Left ventricle myocardium inferior (tissue), 1 donor: ENCODE results near the gene GIGYF1. TPM values are rescaled to one million over a fixed set of nuclear protein-coding genes. Genes with fewer than 3 reads are reported as not detected.

Experiments
- DNase-seq: peaks from one replicate; pipeline ENCODE4 v3.0.0-alpha.2; 2020
- H3K27ac ChIP-seq: fragments of 200-600 bp; replicated peaks from 2 replicates; pipeline ENCODE4 v1.8.0; 2021
- H3K27me3 ChIP-seq: fragments of 200-600 bp; 2 replicates; pipeline ENCODE4 v1.8.0; 2021; ENCODE audit warnings: low read depth
- H3K36me3 ChIP-seq: fragments of 200-600 bp; 2 replicates; pipeline ENCODE4 v1.8.0; 2021
- H3K4me1 ChIP-seq: fragments of 200-600 bp; 2 replicates; pipeline ENCODE4 v1.8.0; 2021
- H3K4me3 ChIP-seq: fragments of 200-600 bp; 2 replicates; pipeline ENCODE4 v1.8.0; 2021; ENCODE audit warnings: mild to moderate bottlenecking, moderate library complexity
- H3K9me3 ChIP-seq: fragments of 200-600 bp; replicated peaks from 2 replicates; pipeline ENCODE4 v1.8.0; 2021
- intact Hi-C: fragments of 100-400 bp; cut with micrococcal nuclease; formaldehyde crosslinking; loops from one replicate; pipeline ENCODE4 v1.11.0; 2022
- total RNA-seq: library from RNA; stranded (reverse); fragmentation: NEBNext Ultra II Directional; extraction: Animal tissue kit (Norgen Biotek cat#: 25700); gene quantifications from one replicate; pipeline ENCODE4 v1.2.1, GENCODE V29; 2021
- TF ChIP-seq, protein P1 (sequence below): fragments of 200-600 bp; IDR thresholded peaks from 2 replicates; pipeline ENCODE4 v1.8.0; 2021; ENCODE audit warnings: antibody characterized with exemption, mild to moderate bottlenecking, borderline replicate concordance
- donor health status: DM: no; HTN: yes; CAD: no; lungs with severe emphysema.

The GIGYF1 gene
- total RNA-seq, 1 donor from 2014 or later, result 24.5 TPM

DNA sequence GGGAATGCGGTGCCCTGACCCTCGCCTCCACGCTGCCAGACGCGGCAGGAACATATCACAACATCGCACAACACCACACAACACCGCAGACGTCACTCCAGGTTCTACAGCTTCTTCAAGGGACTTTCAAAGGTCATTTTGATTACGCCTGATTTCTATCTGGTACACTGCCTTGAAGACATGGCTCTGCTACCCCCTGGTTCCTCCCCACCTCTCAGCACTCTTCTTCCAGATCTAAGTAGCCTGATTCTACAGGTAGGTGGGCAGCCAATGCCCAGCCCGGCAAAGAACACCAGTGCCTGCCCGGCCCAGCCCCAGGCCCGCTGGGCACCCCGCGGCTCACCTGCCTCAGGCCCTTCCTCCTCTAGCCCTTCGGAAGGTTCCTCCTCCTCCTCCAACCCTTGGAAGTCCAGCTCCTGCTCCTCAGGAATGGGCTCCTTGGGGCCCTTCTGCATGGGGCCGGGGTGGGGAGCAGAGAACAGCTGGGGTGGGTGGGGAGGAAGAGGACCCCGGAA is 8.4 kb downstream of the GIGYF1 start:
- TF ChIP-seq, protein P1, sequence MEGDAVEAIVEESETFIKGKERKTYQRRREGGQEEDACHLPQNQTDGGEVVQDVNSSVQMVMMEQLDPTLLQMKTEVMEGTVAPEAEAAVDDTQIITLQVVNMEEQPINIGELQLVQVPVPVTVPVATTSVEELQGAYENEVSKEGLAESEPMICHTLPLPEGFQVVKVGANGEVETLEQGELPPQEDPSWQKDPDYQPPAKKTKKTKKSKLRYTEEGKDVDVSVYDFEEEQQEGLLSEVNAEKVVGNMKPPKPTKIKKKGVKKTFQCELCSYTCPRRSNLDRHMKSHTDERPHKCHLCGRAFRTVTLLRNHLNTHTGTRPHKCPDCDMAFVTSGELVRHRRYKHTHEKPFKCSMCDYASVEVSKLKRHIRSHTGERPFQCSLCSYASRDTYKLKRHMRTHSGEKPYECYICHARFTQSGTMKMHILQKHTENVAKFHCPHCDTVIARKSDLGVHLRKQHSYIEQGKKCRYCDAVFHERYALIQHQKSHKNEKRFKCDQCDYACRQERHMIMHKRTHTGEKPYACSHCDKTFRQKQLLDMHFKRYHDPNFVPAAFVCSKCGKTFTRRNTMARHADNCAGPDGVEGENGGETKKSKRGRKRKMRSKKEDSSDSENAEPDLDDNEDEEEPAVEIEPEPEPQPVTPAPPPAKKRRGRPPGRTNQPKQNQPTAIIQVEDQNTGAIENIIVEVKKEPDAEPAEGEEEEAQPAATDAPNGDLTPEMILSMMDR, result no peak
- intact Hi-C loops, result no loop called here

DNA sequence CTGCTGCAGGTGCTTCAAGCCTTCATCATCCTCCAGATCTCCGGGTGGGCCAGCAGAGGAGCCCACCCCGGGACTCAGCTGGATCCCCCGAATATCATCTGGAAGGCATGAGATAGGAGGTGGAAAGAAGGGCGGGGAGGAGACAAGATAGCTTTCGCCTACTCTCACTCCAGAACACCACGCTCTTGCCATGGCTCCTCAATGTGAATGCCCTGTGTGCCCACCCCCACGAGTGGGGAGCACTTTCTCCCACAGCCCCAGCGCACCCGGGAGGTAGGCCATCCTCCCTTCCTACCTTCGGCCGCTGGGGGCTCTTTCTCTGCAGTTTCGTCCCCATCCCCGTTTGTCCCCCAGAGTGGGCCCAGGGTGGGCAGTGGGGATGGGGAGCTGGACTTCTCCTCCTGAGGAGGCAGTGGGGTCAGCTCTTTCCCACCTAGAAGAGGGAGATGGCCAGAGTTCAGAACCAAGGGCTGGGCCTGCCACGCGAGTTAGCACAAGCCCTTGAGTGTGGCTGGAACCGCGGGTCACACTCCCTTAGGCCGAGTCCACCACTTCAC is 8.9 kb downstream of the GIGYF1 start:
- intact Hi-C loops, result no loop called here

More for the DNA sequence above, 8.4 kb downstream of the GIGYF1 start:
- Histone ChIP-seq H3K36me3 (peaks cover 81% of the 10 kb centered on the region), H3K4me3 (no peak overlapping the region), H3K27me3 (no peaks in the 10 kb centered on the region), H3K27ac (no peak overlapping the region), H3K9me3 (no peaks in the 10 kb centered on the region), H3K4me1 (peaks cover 35% of the 10 kb centered on the region)
- no peak for DNase-seq

DNA sequence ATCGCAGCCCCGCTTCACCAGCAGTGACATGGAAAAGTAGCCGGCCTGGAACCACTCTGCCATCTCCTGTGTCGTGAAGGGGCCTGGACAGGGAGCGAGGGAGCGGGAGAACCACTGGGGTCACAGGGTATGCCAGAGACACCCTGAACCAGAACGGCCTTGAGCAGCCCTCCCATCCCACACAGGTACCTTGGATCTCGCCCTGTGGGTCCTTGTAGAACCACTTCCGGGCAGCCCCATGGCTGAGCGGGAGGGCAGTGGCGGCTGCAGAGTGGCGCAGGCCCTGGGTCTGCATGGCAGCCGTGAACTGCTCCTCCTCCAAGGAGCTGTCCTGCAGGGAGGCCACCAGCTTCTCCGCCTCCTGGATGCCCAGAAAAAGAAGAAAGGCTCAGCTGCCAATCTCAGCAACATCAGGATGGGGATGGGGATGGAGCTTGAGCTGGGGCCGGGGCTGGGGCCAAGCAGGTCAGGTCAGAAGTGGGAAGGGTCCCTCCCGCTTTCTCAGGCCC is 9.5 kb downstream of the GIGYF1 start:
- Histone ChIP-seq H3K27me3 (no peaks in the 10 kb centered on the region), H3K9me3 (no peaks in the 10 kb centered on the region), H3K36me3 (peaks cover 84% of the 10 kb centered on the region), H3K27ac (no peak overlapping the region), H3K4me1 (peaks cover 35% of the 10 kb centered on the region), H3K4me3 (no peak overlapping the region)
- no peak for DNase-seq
- intact Hi-C loops, result no loop called here
- TF ChIP-seq, protein P1, result no peak

More for the DNA sequence above, 8.9 kb downstream of the GIGYF1 start:
- Histone ChIP-seq H3K4me3 (no peak overlapping the region), H3K4me1 (peaks cover 35% of the 10 kb centered on the region), H3K9me3 (no peaks in the 10 kb centered on the region), H3K27ac (no peak overlapping the region), H3K27me3 (no peaks in the 10 kb centered on the region), H3K36me3 (peaks cover 81% of the 10 kb centered on the region)
- TF ChIP-seq, protein P1, result no peak
- DNase-seq, result no peak

DNA sequence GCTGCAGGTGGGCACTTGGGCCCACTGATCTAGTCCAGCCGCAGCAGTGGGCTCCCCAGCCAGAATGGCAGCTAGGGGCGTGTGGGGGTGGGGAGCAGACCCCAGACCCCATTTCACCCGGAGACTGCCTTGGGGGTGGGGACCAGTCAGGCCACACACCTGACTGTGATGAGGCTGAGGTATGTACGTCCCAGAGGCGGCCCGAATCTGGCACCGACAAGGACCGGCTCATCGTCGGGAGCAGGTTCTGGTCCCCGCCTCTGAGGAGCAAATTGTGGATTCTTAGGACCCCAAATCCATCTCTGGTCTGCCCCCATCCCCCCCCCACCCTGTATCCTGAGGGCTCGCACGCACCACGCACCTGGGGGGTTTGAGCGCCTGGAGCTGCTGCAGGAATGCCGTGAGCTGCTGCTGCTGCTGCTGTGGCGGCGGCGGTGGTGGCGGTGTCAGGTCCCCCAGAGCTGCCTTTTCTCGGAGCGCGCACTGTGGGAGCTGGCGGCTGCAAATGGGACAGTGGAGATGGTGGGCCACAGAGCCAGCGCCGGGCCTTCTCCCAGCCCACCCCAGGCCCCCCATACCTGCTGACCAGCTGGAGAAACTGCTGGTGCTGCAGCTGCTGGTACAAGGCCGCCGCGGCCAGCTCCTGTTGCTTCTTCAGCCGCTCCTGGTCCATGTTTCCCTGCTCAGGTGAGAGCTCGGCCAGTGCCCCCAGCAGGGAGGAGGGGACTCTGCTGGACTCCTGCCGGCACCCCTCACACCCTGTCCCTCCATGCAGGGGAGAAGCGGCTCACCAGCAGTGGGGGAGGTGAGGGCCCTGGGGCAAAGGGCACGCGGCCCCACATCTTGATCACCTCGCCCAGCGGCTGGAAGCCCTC is 10.2 kb downstream of the GIGYF1 start:
- Histone ChIP-seq H3K4me1 (peaks cover 35% of the 10 kb centered on the region), H3K36me3 (peaks cover 87% of the 10 kb centered on the region), H3K27me3 (no peaks in the 10 kb centered on the region), H3K4me3 (no peak overlapping the region), H3K9me3 (no peaks in the 10 kb centered on the region), H3K27ac (no peak overlapping the region)
- intact Hi-C loops, result no loop called here
- TF ChIP-seq, protein P1, result no peak
- no peak for DNase-seq

DNA sequence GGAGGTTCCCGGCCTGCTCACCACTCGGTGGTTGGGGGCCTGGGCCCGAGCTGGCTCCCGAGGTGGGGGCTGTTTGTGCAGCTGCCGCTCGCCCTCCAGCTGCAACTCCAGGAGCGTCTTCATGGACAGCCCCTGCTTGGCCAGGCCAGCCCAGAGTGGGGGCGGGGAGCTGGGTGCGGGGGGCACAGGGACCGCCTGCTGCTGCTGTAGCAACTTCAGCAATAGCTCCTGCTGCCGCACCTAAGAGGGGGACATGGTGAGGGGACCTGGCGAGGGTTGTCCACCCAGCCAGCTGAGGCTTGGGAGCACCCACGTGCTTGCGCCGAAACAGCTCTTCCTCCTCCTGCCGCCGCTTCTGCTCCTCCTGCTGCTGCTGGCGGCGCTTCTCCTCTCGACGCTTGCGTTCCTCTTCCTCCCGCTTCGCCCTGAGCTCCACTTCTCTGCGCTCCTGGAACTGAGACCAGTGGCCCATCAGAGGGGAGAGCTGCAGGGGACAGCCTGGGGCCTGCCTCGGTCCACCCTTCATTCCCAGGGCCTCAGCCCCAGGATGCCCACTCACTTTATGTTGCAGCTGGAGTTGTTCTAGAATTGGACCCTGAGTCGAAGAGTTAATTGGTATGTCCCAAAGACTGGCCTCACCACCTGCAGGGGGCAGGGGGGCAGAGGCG is 10.9 kb downstream of the GIGYF1 start:
- intact Hi-C loops, result no loop called here
- TF ChIP-seq, protein P1, result no peak
- Histone ChIP-seq H3K9me3 (no peaks in the 10 kb centered on the region), H3K27me3 (no peaks in the 10 kb centered on the region), H3K4me3 (no peak overlapping the region), H3K36me3 (peaks cover 87% of the 10 kb centered on the region), H3K27ac (no peak overlapping the region), H3K4me1 (peaks cover 35% of the 10 kb centered on the region)
- DNase-seq, result no peak
